ENCODE results near the gene FADS2.
A peak's percentile ranks its signal among the peaks of the same experiment; 100 is the strongest.
"Not testable (repeated sequence)": the region's sequence is repeated elsewhere in the genome, so short reads cannot be mapped to it uniquely, and the experiment has no call there.

FADS2 gene

GRCh38 chr11:61869429-61869707 is 41.3 kb downstream of the FADS2 start:
- DNase-seq (ENCODE audit: low read depth), result no peak

GRCh38 chr11:61869708-61870451 is 41.8 kb downstream of the FADS2 start:
- no peak for DNase-seq (ENCODE audit: low read depth)

GRCh38 chr11:61870541-61871031 is 42.5 kb downstream of the FADS2 start:
- DNase-seq (ENCODE audit: low read depth), result no peak

- DNase-seq (ENCODE audit: low read depth), result peak; percentile 26
Observed at GRCh38 chr11:61871158-61871597, 43.1 kb downstream of the FADS2 start.

GRCh38 chr11:61872935-61873565 is 45.0 kb downstream of the FADS2 start:
- DNase-seq (ENCODE audit: low read depth), result no peak

- DNase-seq (ENCODE audit: low read depth), result no peak
Observed at GRCh38 chr11:61873588-61874376, 45.7 kb downstream of the FADS2 start.

GRCh38 chr11:61874377-61874809 is 46.3 kb downstream of the FADS2 start:
- no peak for DNase-seq (ENCODE audit: low read depth)

- no peak for DNase-seq (ENCODE audit: low read depth)
Observed at GRCh38 chr11:61874853-61875252, 46.8 kb downstream of the FADS2 start.

GRCh38 chr11:61875698-61876097 is 47.6 kb downstream of the FADS2 start:
- DNase-seq (ENCODE audit: low read depth), result no peak

- DNase-seq (ENCODE audit: low read depth), result no peak
Observed at GRCh38 chr11:61879152-61879551, 51.1 kb downstream of the FADS2 start.

- no peak for DNase-seq (ENCODE audit: low read depth)
Observed at GRCh38 chr11:61880031-61880430, 51.9 kb downstream of the FADS2 start.

- no peak for DNase-seq (ENCODE audit: low read depth)
Observed at GRCh38 chr11:61880454-61880853, 52.4 kb downstream of the FADS2 start.

- no peak for DNase-seq (ENCODE audit: low read depth)
Observed at GRCh38 chr11:61881397-61881796, 53.3 kb downstream of the FADS2 start.

GRCh38 chr11:61882267-61882666 is 54.2 kb downstream of the FADS2 start:
- DNase-seq (ENCODE audit: low read depth), result not testable (repeated sequence)

- DNase-seq (ENCODE audit: low read depth), result no peak
Observed at GRCh38 chr11:61882879-61883278, 54.8 kb downstream of the FADS2 start.

GRCh38 chr11:61883327-61883726 is 55.2 kb downstream of the FADS2 start:
- no peak for DNase-seq (ENCODE audit: low read depth)

GRCh38 chr11:61883947-61884346 is 55.8 kb downstream of the FADS2 start:
- DNase-seq (ENCODE audit: low read depth), result no peak

- no peak for DNase-seq (ENCODE audit: low read depth)
Observed at GRCh38 chr11:61885166-61885778, 57.2 kb downstream of the FADS2 start.

- no peak for DNase-seq (ENCODE audit: low read depth)
Observed at GRCh38 chr11:61885784-61886580, 57.9 kb downstream of the FADS2 start.

GRCh38 chr11:61886643-61887042 is 58.5 kb downstream of the FADS2 start:
- no peak for DNase-seq (ENCODE audit: low read depth)

- no peak for DNase-seq (ENCODE audit: low read depth)
Observed at GRCh38 chr11:61887839-61888494, 59.9 kb downstream of the FADS2 start.
